Prostate gland (tissue), 2 donors: ENCODE results near the gene SMOC1. TPM values are rescaled to one million over a fixed set of nuclear protein-coding genes. Genes with fewer than 3 reads are reported as not detected.

ENCODE experiments used
- DNase-seq: peaks from one replicate; pipeline ENCODE4 v3.0.0-alpha.2; 2019; ENCODE audit warnings: low spot score
- H3K27ac ChIP-seq, 2 donors: fragments of 200-600 bp; sonication (generic); 2 replicates each; pipeline ENCODE4 v1.5.1; 2017 to 2019
- H3K27me3 ChIP-seq: fragments of 200-600 bp; sonication (generic); replicated peaks from 2 replicates; pipeline ENCODE4 v1.5.1; 2019; ENCODE audit not compliant: insufficient read depth
- H3K36me3 ChIP-seq, 2 donors: fragments of 200-600 bp; sonication (generic); 1 replicate in 1 of 2; 2 replicates in 1 of 2; pipeline versions ENCODE4 v1.5.1 to v1.8.1; 2017 to 2019
- H3K4me1 ChIP-seq: fragments of 200-600 bp; sonication (generic); replicated peaks from 2 replicates; pipeline ENCODE4 v1.5.1; 2019
- H3K4me3 ChIP-seq, 2 donors: fragments of 200-600 bp; sonication (generic); 2 replicates each; pipeline ENCODE4 v1.5.1; 2017 to 2019
- H3K9me3 ChIP-seq: fragments of 200-600 bp; sonication (generic); 2 replicates; pipeline ENCODE4 v1.5.1; 2017
- POLR2A ChIP-seq: fragments of 450-650 bp; IDR thresholded peaks from one replicate; pipeline ENCODE4 v1.6.1; 2016; ENCODE audit warnings: antibody characterized with exemption, mild to moderate bottlenecking
- POLR2AphosphoS5 ChIP-seq: sonication (generic); formaldehyde crosslinking; IDR thresholded peaks from one replicate; pipeline ENCODE4 v1.6.1; 2017; ENCODE audit warnings: antibody characterized with exemption
- WGBS: methylation state at CpG from one replicate; pipeline ENCODE4 v1.1.5; 2018; 5-methylcytosine and 5-hydroxymethylcytosine counted together
- intact Hi-C: fragments of 100-400 bp; cut with DNase I; formaldehyde crosslinking; loops from one replicate; pipeline ENCODE4 v1.14.2; 2022
- total RNA-seq, 2 donors: library from RNA; depleted of rRNA; stranded (reverse); fragments of >200 nt; gene quantifications; one replicate each; pipeline ENCODE4 v1.1.0, GENCODE V29; 2016
- TF ChIP-seq, protein P1 (sequence below), 4 experiments: fragments of 200-600 bp in 2 of 4; fragments of 450-650 bp in 2 of 4; sonication (generic) in 2 of 4; IDR thresholded peaks; 1 replicate in 3 of 4; 2 replicates in 1 of 4; pipeline ENCODE4 v1.5.1; 2016 to 2019; ENCODE audit warnings: antibody characterized with exemption in 4 of 4, mild to moderate bottlenecking in 2 of 4, moderate library complexity in 2 of 4

The SMOC1 gene
- total RNA-seq, 2 donors from 2014 or later, result 3.7 to 187 TPM

- 91% methylated on average over 2 of the region's 2 CpGs for WGBS
- Histone ChIP-seq H3K27me3 (no peaks in the 10 kb centered on the region), H3K4me1 (no peaks in the 10 kb centered on the region), H3K27ac (no peak overlapping the region), H3K4me3 (no peak overlapping the region), H3K9me3 (no peaks in the 10 kb centered on the region), H3K36me3 (no peaks in the 10 kb centered on the region)
- DNase-seq, result no peak
- TF ChIP-seq POLR2AphosphoS5, result no peak
- intact Hi-C loops, result no loop called here
These were observed 8.6 kb upstream of the SMOC1 start for GRCh38 chr14:69870613-69871012.

DNA sequence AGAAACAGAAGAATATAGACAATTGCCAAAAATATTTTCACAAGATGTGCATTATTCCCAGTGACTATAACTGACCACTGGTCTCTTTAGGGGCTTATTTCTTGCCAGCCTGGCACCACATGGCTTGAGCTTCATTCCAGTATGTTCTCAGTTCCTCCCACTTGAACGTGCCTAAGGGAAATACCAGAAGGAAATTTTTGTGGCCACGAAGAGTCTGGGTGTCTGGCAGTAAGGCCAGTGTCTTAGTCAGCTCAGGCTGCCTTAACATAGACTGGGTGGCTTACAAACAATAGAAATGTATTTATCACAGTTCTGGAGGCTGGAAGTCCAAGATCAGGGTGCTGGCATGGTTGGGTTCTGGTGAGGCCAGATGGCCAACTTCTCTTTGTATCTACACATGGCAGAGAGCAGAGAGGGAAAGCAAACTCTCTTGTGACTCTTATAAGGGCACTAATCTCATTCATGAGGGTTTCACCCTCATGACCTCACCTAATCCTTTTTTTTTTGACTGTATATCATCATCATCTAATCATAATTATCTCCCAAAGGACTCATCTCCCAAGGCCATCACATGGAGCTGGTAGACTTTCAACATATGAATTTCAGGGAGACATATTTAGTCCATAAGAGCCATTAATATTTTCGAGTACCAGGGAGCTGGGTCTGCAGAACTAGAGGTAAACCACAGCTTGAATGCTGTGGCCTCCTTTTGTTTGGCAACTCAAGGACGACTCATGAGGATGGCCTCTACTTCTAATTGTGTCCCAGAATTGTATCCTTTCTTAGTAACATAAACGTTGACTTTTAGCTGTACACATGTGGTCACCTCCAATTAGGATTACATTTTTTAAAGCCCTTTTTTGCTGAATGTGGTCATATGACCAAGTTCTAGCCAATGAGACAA, 5.1 kb upstream of the SMOC1 start:
- no peaks in the 10 kb centered on the region for H3K4me1 ChIP-seq
- no peaks in the 10 kb centered on the region for H3K9me3 ChIP-seq
- no peak overlapping the region for H3K27ac ChIP-seq
- H3K4me3 ChIP-seq, result no peak overlapping the region
- TF ChIP-seq POLR2AphosphoS5 (no peak), POLR2A (no peak)
- TF ChIP-seq, protein P1, sequence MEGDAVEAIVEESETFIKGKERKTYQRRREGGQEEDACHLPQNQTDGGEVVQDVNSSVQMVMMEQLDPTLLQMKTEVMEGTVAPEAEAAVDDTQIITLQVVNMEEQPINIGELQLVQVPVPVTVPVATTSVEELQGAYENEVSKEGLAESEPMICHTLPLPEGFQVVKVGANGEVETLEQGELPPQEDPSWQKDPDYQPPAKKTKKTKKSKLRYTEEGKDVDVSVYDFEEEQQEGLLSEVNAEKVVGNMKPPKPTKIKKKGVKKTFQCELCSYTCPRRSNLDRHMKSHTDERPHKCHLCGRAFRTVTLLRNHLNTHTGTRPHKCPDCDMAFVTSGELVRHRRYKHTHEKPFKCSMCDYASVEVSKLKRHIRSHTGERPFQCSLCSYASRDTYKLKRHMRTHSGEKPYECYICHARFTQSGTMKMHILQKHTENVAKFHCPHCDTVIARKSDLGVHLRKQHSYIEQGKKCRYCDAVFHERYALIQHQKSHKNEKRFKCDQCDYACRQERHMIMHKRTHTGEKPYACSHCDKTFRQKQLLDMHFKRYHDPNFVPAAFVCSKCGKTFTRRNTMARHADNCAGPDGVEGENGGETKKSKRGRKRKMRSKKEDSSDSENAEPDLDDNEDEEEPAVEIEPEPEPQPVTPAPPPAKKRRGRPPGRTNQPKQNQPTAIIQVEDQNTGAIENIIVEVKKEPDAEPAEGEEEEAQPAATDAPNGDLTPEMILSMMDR (IDR thresholded peaks at IDR 0.05), result no peak
- intact Hi-C loops, result no loop called here
- no peak for DNase-seq
- peaks cover 5% of the 10 kb centered on the region for H3K27me3 ChIP-seq
- WGBS, result 73% methylated on average over 5 of the region's 5 CpGs
- no peaks in the 10 kb centered on the region for H3K36me3 ChIP-seq

- Histone ChIP-seq H3K4me3 (no peak overlapping the region), H3K4me1 (no peaks in the 10 kb centered on the region), H3K27me3 (peaks cover 9% of the 10 kb centered on the region), H3K9me3 (no peaks in the 10 kb centered on the region), H3K36me3 (no peaks in the 10 kb centered on the region), H3K27ac (no peak overlapping the region)
- intact Hi-C loops, result loop anchor here (2.0 kb wide), 1 partner anchor 152 kb away; no protein-coding TSS in a partner anchor
- 50% methylated on average over 2 of the region's 2 CpGs for WGBS
- TF ChIP-seq, protein P1 (IDR thresholded peaks at IDR 0.05), result no peak
- DNase-seq, result no peak
These were observed 2.9 kb upstream of the SMOC1 start for GRCh38 chr14:69876221-69876847.

DNA sequence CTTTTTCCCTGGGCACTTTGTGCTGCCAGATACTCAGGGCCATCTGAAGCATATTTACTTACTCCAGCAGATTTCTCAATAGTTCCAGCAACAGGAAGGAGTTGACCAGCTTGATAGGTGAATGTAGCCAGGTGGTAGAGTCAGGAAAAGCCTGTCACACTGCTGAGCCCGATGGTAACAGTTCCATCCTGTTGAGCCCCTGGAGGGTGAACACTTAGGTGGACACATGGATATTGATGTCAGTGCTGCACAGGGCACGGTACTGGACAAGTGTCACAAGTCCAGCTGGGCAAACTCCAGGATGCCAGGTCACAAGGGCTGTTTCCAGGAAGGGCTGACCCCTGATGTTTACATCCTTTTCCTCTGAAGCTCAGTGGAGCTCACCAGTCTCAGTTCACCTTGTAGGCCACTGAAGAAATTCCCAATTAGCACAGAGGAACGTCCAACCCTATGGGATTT, 2.3 kb upstream of the SMOC1 start:
- no peak overlapping the region for H3K4me3 ChIP-seq
- no peaks in the 10 kb centered on the region for H3K9me3 ChIP-seq
- WGBS, result 66% methylated on average over 3 of the region's 3 CpGs
- H3K36me3 ChIP-seq, result no peaks in the 10 kb centered on the region
- no peak for DNase-seq
- H3K27me3 ChIP-seq, result peaks cover 9% of the 10 kb centered on the region
- intact Hi-C loops, result loop anchor here (2.0 kb wide), 1 partner anchor 152 kb away; no protein-coding TSS in a partner anchor
- TF ChIP-seq POLR2AphosphoS5 (no peak), POLR2A (no peak)
- TF ChIP-seq, protein P1 (IDR thresholded peaks at IDR 0.05), result no peak
- H3K27ac ChIP-seq, result no peak overlapping the region
- H3K4me1 ChIP-seq, result no peaks in the 10 kb centered on the region

DNA sequence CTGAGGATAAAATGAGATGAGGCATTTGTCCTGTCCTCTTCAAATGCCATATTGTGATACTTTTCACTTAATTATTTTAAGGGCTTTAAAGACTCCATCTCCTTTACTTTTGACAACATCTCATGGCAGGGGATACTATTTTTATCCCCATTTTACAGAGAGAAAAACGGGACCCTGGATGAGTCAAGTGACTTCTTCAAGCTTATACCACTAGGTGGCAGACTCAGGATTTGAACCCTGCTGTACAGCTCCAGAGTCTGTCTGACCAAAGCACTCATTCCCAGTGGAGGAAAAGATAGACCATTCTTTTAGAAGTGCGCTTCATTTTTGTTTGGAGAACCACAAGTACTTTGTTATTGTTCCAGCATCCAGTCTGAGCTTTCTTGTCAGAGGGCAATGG, 1.7 kb upstream of the SMOC1 start:
- TF ChIP-seq POLR2AphosphoS5 (no peak), POLR2A (no peak)
- TF ChIP-seq, protein P1 (IDR thresholded peaks at IDR 0.05), result peak; percentile 10 to 47 (median 36)
- DNase-seq, result no peak
- Histone ChIP-seq H3K9me3 (no peaks in the 10 kb centered on the region), H3K4me1 (no peaks in the 10 kb centered on the region), H3K4me3 (no peak overlapping the region), H3K27ac (no peak overlapping the region), H3K27me3 (peaks cover 9% of the 10 kb centered on the region), H3K36me3 (no peaks in the 10 kb centered on the region)
- 34% methylated on average over 2 of the region's 2 CpGs for WGBS
- intact Hi-C loops, result loop anchor here (2.0 kb wide), 1 partner anchor 151 kb away; no protein-coding TSS in a partner anchor
